Stimulated activated CD8-positive, alpha-beta memory T cell treated with anti-CD3 and anti-CD28 coated beads, Interleukin-7, amount 100 ng/mL, for 1 hour (primary cell): ENCODE data around the gene MAD1L1.
"Not testable (repeated sequence)": the region's sequence is repeated elsewhere in the genome, so short reads cannot be mapped to it uniquely, and the experiment has no call there.

Source experiments
- DNase-seq, 2 donors: peaks; one replicate each; pipeline ENCODE4 v3.0.0-alpha.2; 2020; ENCODE audit warnings: low read depth in 2 of 2

The MAD1L1 gene

DNA sequence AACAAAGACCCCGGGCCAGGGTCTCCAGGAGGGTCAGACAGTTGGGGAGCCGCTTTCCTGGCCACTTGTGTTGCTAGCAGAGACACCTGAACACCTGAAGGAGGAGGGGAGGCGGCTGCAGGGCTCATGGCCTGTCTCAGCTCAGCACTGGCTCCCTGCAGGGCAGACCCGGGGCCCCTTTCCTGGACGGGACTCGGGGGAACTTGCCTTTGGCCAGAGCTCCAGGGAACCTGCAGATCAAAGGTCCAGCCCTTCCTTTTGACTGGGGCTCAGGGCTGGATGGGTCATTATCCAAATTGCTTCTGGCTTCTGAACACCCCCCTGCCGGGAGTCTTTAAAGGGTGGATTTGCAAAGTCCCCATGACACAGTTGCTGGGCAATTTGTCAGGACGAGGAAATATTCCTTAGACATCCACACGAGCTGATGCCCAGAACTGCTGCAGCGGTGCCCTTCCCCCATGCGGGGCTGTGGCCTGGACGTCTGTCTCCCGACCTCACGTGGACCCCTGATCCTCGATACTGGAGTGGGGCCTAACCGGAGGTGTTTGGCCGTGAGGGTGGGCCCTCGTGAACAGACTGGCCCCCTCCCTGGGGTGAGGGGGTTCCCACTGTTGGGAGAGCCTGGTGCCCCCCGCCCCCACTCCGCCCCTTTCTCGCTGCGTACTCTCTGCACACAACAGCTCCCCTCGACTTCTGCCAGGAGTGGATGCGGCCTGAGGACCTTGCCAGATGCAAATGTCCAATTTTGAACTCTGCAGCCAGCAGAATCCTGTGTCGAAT, 368.4 kb downstream of the MAD1L1 start:
- DNase-seq: no peak

DNA sequence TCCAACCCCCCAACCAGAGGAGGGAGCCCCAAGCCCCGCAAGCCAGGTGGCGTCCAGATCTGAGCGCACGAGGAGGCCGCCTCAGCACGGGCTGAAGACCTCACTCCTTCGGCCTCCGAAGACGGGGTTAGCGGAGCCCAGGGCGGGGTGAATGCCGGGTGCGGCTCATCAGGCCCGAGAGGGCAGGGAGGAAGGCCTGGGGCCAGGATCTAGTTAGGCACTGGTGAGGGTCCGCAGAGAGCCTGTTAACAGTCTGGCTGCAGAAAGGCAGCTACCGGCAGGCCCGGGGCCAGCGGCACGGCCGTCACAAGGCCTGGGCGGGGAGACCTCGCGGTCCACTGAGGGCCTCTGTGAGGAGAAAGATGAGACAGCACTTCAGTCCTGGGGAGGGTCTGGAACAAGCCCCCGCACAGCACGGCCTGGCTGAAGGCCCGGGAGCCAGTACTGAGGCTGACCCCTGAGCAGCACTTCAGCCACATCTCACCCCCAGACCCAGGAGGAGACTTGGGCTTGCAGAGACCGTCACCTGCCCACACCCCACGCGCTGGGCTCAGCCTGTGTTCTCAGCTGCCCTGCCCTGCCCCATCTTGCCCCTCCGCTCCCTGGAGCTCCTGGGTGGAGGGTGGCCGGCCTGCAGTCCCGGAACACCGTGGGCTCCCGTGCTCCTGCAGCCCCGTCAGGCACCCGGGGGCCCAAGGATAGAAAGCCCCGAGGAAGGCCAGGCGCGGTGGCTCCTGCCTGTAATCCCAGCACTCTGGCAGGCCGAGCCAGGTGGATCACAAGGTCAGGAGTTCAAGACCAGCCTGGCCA, 369.4 kb downstream of the MAD1L1 start:
- no peak for DNase-seq

- no peak for DNase-seq
Observed at GRCh38 chr7:1862560-1862959, 370.2 kb downstream of the MAD1L1 start.

DNA sequence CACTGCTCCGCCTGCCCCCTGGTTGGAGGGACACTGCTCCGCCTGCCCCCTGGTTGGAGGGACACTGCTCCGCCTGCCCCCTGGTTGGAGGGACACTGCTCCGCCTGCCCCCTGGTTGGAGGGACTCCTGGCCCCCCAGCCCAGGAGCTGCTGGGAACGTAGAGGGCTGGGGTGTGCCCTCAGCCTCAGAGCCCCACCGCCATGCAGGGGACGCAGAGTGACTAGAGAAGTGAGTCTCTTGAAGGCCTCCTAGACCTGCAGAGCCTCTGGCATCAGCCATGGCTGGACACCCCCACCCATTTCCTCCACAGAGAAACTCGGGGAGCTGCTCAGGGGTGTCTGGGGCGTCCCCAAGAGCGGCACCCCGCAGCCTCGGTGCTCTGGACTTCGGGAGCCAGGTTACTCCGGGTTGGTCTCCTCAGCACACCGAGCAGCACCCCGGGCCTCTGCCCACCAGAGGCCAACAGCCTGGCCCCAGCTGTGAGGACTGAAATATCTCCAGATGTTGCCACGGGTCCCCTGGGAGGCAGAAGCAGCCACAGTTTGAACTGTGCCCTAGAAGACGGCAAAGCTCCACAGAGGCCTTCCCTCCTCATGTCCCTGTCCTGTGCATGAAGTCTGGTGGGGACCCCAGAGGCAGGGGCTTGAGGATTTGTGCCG, 370.8 kb downstream of the MAD1L1 start:
- no peak for DNase-seq

DNA sequence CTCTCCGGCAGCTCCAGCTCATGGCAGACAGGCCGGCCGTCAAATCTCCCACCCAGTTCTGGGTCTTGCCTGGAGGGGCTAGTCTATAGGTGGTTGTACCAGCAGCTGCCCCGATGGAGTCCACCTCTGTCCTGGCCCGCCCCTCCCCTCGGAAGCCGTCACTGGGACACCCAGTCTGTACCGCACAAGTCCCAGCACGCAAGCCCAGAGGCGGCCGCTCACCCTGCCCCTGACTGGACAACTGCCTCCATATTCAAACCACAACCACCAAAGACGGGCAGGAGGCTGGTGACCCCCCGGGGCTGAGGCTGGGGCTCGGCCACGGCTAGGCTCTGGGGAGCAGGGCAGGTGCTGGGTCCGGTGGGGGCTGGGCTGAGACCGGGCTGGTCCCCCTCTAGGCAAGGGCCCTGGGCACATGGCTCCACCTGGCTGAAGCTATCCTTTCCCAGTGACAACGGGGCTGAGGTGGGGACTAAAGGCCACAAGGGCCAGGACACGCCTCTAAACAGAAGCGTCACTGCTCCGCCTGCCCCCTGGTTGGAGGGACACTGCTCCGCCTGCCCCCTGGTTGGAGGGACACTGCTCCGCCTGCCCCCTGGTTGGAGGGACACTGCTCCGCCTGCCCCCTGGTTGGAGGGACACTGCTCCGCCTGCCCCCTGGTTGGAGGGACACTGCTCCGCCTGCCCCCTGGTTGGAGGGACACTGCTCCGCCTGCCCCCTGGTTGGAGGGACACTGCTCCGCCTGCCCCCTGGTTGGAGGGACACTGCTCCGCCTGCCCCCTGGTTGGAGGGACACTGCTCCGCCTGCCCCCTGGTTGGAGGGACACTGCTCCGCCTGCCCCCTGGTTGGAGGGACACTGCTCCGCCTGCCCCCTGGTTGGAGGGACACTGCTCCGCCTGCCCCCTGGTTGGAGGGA, 371.6 kb downstream of the MAD1L1 start:
- not testable (repeated sequence) for DNase-seq

DNA sequence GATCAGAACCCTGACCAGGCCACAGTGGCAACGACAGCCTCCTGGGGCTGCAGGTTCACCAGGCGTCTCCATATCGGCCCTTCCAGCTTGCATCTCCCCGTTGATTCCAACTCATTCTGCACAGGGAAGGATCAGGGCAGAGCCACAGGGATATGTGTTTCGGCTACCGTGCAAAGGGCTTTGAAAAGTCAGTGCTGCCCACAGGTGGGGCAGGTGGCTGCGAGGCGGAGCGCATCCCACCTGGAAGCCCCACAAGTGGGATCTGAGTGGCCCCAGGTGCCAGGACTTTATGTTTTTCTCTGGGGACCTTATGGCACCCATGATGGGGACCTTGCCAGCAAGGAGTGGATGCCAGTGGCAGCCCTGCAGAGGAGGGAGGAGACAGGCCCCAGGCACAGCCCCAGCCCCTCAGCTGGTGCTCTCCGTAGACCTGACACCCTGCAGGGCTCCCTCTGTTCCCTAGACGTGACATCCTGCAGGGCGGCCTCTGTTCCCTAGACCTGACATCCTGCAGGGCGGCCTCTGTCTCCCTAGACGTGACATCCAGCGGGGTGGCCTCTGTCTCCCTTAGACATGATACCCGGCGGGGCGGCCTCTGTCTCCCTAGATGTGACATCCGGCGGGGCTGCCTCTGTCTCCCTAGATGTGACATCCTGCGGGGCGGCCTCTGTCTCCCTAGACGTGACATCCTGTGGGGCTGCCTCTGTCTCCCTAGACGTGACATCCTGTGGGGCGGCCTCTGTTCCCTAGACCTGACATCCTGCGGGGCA, 373.3 kb downstream of the MAD1L1 start:
- no peak for DNase-seq

DNA sequence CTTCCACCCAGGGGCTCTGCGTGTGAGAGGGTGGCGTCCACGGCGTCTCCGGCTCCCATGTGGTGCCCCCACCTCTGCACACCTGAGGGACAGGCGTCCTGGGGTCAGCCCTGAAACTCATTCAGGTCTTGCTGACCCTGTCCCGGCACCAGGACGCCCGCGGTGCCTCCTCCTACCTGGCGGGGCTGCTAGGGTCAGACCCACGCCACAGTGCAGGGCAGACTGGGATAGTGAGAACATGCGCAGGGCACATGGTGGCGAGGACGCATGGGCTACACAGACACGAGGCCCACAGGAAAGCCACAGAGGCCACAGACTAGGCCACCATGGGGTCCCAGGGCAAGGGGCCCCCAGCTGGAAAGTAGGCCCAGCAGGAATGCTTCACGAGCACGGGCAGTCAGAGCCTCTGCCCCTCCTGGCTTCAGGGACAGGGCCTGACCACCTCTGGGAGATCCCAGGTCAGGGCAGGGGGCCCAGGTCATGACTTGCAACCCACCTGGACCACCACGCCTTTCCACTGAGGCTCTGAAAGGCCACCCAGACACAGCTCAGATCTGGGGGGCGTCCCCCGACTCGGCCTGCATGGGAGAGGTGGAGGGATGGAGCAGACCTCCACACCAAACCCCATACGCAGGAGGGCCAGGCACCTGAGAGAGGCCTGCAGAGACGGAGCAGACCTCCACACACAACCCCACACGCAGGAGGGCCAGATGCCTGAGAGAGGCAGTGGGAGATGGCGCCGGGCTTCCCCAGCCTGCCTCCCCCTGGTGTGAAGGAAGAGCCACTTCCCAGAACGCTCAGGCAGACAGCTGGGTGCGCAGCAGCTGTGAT, 374.1 kb downstream of the MAD1L1 start:
- DNase-seq: no peak

GRCh38 chr7:1857487-1858421, 375.0 kb downstream of the MAD1L1 start:
- DNase-seq: no peak

GRCh38 chr7:1856888-1857441, 375.8 kb downstream of the MAD1L1 start:
- DNase-seq: no peak

- DNase-seq: no peak
Observed at GRCh38 chr7:1856161-1856887, 376.4 kb downstream of the MAD1L1 start.

DNA sequence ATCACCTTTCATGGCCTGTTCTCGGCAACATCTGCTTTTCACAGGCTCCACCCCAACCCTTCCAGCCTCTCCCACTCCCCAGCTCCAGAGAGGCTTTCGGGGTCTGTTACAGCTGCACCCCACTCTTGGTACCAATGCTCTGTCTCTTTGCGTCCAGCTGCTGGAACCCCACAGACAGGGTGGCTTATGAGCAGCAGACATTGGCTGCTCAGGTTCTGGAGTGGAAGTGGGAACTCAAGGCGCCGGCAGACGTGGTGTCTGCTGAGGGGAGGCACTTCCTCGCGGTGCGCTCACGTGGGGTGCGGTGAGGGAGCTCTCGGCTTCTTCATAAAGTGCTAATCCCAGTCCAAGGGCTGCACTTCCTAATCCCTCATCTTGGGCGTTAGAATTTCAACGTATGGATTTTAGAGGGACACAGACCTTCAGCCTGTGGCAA, 377.0 kb downstream of the MAD1L1 start:
- DNase-seq: no peak

DNA sequence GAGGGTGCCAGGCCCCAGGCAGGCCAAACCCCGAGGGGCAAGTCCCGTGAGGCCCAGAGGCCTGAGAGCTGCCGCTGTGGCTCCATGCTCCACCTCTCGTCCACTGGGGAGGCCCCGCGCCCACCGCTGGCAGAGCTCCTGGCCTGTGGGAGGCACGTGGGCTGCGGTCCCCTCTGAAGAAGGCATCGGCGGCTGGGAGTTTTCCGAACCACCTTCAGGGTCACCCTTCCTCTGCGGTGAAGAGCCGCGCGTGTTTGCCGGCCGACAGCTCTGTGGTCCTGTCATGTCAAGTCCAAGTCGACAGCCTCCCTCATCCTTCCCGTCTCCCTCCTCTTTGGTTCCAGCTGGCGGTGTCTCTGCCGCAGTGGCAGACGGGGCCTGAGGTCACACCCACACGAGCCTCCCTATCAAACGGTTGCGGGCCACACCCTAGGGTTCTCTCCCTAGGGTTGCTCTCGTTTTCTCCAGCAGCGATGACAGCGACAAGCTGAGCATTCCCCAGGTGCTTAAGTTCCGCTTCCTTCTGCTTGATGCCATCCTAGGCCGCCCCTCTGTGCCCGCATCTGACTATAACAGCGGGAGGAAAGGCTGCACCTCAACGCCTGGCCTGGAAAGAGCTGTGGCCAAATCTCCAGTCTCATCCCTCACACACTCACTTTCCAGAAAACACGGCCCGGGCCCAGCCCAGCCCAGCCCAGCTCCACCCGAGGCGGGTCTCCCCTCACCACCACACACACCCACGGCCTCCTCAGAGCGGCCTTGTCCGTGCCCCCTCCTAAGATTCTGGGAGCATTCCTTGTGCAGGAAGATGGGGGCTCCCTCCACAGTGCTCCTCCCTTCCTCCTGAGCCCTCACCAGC, 377.6 kb downstream of the MAD1L1 start:
- DNase-seq: no peak

DNA sequence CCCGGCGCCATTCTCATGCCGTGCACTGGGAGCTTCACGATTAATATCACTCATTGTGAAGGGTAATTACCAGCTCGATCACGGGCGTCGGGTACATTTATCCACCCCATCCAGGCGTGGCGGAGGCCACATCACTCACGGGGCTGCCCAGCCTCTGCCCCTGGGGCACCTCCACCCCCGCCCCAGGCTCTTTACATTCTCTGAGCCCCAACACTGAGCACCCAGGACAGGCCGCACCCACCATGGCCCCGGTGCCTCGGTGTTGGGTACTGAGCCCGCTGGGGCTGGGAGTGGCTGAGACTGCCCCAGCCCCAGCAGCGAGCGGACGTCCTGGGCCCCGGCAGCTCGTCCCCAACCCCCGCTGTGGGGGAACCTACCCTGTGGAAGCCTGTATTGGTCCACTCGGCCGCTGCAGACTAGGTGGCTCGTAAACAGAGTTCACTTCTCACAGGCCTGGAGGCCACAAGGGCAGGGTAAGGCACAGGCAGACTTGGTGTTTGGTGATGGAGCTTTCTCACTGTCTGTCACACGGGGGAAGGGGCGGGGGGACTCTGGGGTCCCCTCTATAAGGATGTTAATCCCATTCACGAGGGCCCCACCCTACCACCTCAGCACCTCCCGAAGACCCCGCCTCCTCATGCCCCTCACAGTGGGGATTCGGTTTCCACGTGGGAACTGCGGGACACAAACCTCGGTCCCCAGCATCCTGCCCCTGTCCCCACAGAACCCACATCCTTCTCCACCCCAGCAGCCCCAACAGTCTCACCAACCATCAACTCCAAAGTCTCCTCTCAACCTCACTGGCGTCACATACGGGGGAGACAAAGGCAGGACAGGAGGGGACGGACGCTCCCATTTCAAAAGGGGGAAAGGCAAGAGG, 378.5 kb downstream of the MAD1L1 start:
- no peak for DNase-seq

DNA sequence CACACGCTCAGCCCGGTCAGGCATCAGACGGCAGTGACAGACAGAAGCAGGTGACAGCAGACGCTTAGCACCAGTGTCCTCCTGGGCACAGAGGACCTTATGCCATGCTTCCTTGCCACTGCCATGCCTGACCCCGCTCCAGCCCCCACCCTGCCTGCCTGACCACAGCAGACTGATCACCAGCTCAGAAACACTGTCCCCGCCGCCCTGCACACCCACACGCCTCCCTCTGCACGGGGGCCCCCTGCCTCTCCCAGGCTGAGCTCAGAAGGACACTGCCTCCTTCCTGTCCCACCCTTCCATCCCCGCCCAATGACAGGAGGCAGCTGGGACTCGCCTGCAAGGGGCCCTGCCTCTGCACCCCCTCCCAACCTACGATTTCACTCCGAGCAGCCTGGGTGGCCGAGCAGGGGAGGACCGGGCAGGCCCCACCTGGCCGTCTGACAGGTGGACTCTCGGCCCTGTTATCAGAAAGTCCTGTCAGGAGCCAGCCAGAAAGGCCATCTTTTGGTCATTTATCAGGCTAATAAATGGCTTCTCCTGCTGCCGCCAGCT, 379.2 kb downstream of the MAD1L1 start:
- DNase-seq: no peak
